ENCODE data around the gene SSH2.
"Not testable (repeated sequence)": the region's sequence is repeated elsewhere in the genome, so short reads cannot be mapped to it uniquely, and the experiment has no call there.

Gene SSH2

GRCh38 chr17:29874358-29874757 lies 55.7 kb downstream of the SSH2 start:
- not testable (repeated sequence) for DNase-seq

- no peak for DNase-seq
These were observed 56.6 kb downstream of the SSH2 start for GRCh38 chr17:29873476-29873875.

GRCh38 chr17:29870836-29871465 lies 59.1 kb downstream of the SSH2 start:
- no peak for DNase-seq

GRCh38 chr17:29867643-29868181 lies 62.3 kb downstream of the SSH2 start:
- no peak for DNase-seq

GRCh38 chr17:29866746-29867404 lies 63.2 kb downstream of the SSH2 start:
- DNase-seq: no peak

GRCh38 chr17:29864615-29865014 lies 65.4 kb downstream of the SSH2 start:
- no peak for DNase-seq

GRCh38 chr17:29864123-29864522 lies 65.9 kb downstream of the SSH2 start:
- DNase-seq: not testable (repeated sequence)

- DNase-seq: no peak
These were observed 67.1 kb downstream of the SSH2 start for GRCh38 chr17:29862951-29863350.

- DNase-seq: no peak
These were observed 67.9 kb downstream of the SSH2 start for GRCh38 chr17:29862127-29862526.

- DNase-seq: not testable (repeated sequence)
These were observed 70.6 kb downstream of the SSH2 start for GRCh38 chr17:29859445-29859844.

GRCh38 chr17:29857823-29858222 lies 72.2 kb downstream of the SSH2 start:
- no peak for DNase-seq

- DNase-seq: not testable (repeated sequence)
These were observed 72.9 kb downstream of the SSH2 start for GRCh38 chr17:29857105-29857504.

GRCh38 chr17:29855686-29856085 lies 74.3 kb downstream of the SSH2 start:
- no peak for DNase-seq

GRCh38 chr17:29848737-29849136 lies 81.3 kb downstream of the SSH2 start:
- no peak for DNase-seq

GRCh38 chr17:29847527-29848400 lies 82.3 kb downstream of the SSH2 start:
- DNase-seq: no peak

GRCh38 chr17:29847118-29847517 lies 82.9 kb downstream of the SSH2 start:
- no peak for DNase-seq

- DNase-seq: no peak
These were observed 83.7 kb downstream of the SSH2 start for GRCh38 chr17:29846298-29846697.

- no peak for DNase-seq
These were observed 85.5 kb downstream of the SSH2 start for GRCh38 chr17:29844339-29845048.

GRCh38 chr17:29840884-29841283 lies 89.1 kb downstream of the SSH2 start:
- no peak for DNase-seq

- no peak for DNase-seq
These were observed 90.4 kb downstream of the SSH2 start for GRCh38 chr17:29839656-29840055.

- no peak for DNase-seq
These were observed 91.1 kb downstream of the SSH2 start for GRCh38 chr17:29838961-29839360.

GRCh38 chr17:29837531-29837930 lies 92.5 kb downstream of the SSH2 start:
- no peak for DNase-seq

GRCh38 chr17:29836643-29837042 lies 93.4 kb downstream of the SSH2 start:
- no peak for DNase-seq
